ENCODE data around the gene TNIK. TPM values are rescaled to one million over a fixed set of nuclear protein-coding genes. Genes with fewer than 3 reads are reported as not detected.

Gene TNIK
- polyA plus RNA-seq, 1 donor from 2014 or later, result 19.3 TPM

- Histone ChIP-seq H4K20me1 (ENCODE audit: insufficient read depth) (no peaks in the 10 kb centered on the region), H3K4me2 (ENCODE audit: low read length) (no peak overlapping the region), H3K9me2 (ENCODE audit: insufficient read depth, low read length) (no peaks in the 10 kb centered on the region), H3K79me2 (replicated peaks; ENCODE audit: insufficient read depth, low read length) (no peaks in the 10 kb centered on the region), H2AFZ (ENCODE audit: low read depth, low read length) (no peak overlapping the region), H3K27me3 (ENCODE audit: insufficient read depth, low read depth, low read length) (no peaks in the 10 kb centered on the region), H3F3A (ENCODE audit: insufficient read depth, low read length, poor library complexity, severe bottlenecking) (no peaks in the 10 kb centered on the region), H3K4me3 (ENCODE audit: low read length) (no peak overlapping the region), H3K36me3 (ENCODE audit: insufficient read depth, low read length) (no peaks in the 10 kb centered on the region), H3K27ac (ENCODE audit: low read length) (no peak overlapping the region), H3K9ac (ENCODE audit: low read length) (no peak overlapping the region), H3K9me3 (ENCODE audit: low read length) (no peaks in the 10 kb centered on the region)
- no peak for TF ChIP-seq MXI1 (conservative IDR thresholded peaks at IDR 0.05; ENCODE audit: poor library complexity, severe bottlenecking)
- no peak for TF ChIP-seq EZH2 (IDR thresholded peaks at IDR 0.05; ENCODE audit: borderline replicate concordance, insufficient read depth, low read length, poor library complexity, severe bottlenecking)
- TF ChIP-seq CTCF (IDR thresholded peaks at IDR 0.05; ENCODE audit: poor library complexity, severe bottlenecking), result no peak
- no peak for TF ChIP-seq EP300 (conservative IDR thresholded peaks at IDR 0.05; ENCODE audit: poor library complexity, severe bottlenecking)
- TF ChIP-seq SMC3 (conservative IDR thresholded peaks at IDR 0.05; ENCODE audit: poor library complexity), result no peak
- TF ChIP-seq REST (IDR thresholded peaks at IDR 0.05; ENCODE audit: borderline replicate concordance), result no peak
- no peak for TF ChIP-seq POLR2AphosphoS5 (IDR thresholded peaks at IDR 0.05)
- TF ChIP-seq TAF1 (IDR thresholded peaks at IDR 0.05; ENCODE audit: low read depth), result no peak
- TF ChIP-seq RAD21 (conservative IDR thresholded peaks at IDR 0.05), result no peak
Measured at GRCh38 chr3:171508206-171508605, 48.0 kb upstream of the TNIK start.

- Histone ChIP-seq H3K9ac (ENCODE audit: low read length) (no peak overlapping the region), H4K20me1 (ENCODE audit: insufficient read depth) (no peaks in the 10 kb centered on the region), H3F3A (ENCODE audit: insufficient read depth, low read length, poor library complexity, severe bottlenecking) (no peaks in the 10 kb centered on the region), H3K9me2 (ENCODE audit: insufficient read depth, low read length) (no peaks in the 10 kb centered on the region), H3K36me3 (ENCODE audit: insufficient read depth, low read length) (no peaks in the 10 kb centered on the region), H3K4me2 (ENCODE audit: low read length) (no peak overlapping the region), H3K4me3 (ENCODE audit: low read length) (no peak overlapping the region), H3K9me3 (ENCODE audit: low read length) (no peaks in the 10 kb centered on the region), H3K27ac (ENCODE audit: low read length) (no peak overlapping the region), H3K79me2 (replicated peaks; ENCODE audit: insufficient read depth, low read length) (no peaks in the 10 kb centered on the region), H3K27me3 (ENCODE audit: insufficient read depth, low read depth, low read length) (no peaks in the 10 kb centered on the region), H2AFZ (ENCODE audit: low read depth, low read length) (no peak overlapping the region)
- TF ChIP-seq MXI1 (conservative IDR thresholded peaks at IDR 0.05; ENCODE audit: poor library complexity, severe bottlenecking) (no peak), REST (IDR thresholded peaks at IDR 0.05; ENCODE audit: borderline replicate concordance) (no peak), CTCF (IDR thresholded peaks at IDR 0.05; ENCODE audit: poor library complexity, severe bottlenecking) (no peak), EZH2 (IDR thresholded peaks at IDR 0.05; ENCODE audit: borderline replicate concordance, insufficient read depth, low read length, poor library complexity, severe bottlenecking) (no peak), SMC3 (conservative IDR thresholded peaks at IDR 0.05; ENCODE audit: poor library complexity) (no peak), TAF1 (IDR thresholded peaks at IDR 0.05; ENCODE audit: low read depth) (no peak), EP300 (conservative IDR thresholded peaks at IDR 0.05; ENCODE audit: poor library complexity, severe bottlenecking) (no peak), RAD21 (conservative IDR thresholded peaks at IDR 0.05) (no peak), POLR2AphosphoS5 (IDR thresholded peaks at IDR 0.05) (no peak)
Measured at GRCh38 chr3:171506743-171507319, 46.6 kb upstream of the TNIK start.
